ENCODE measurements around the gene SLC11A1.

SLC11A1 gene

DNA sequence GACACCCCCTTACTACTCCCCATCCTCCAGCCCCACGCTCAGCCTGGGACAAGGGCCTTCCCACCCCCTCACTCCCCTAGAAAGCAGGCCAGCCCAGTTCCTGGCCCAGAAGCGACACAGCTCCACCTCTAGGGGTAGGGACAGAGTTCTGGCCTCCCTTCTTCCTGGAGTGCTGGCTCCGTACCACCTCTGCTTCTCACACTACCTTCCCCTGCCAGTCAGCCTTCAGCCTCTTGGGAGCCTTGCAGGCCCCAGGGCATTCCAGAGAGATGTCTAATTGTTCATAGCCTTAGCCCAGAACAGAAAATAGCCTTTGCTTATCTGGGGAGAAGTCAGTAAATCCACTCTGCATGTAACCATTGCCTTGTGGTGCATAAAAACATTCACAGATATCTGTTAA is 38.5 kb upstream of the SLC11A1 start:
- TF ChIP-seq, protein P1, sequence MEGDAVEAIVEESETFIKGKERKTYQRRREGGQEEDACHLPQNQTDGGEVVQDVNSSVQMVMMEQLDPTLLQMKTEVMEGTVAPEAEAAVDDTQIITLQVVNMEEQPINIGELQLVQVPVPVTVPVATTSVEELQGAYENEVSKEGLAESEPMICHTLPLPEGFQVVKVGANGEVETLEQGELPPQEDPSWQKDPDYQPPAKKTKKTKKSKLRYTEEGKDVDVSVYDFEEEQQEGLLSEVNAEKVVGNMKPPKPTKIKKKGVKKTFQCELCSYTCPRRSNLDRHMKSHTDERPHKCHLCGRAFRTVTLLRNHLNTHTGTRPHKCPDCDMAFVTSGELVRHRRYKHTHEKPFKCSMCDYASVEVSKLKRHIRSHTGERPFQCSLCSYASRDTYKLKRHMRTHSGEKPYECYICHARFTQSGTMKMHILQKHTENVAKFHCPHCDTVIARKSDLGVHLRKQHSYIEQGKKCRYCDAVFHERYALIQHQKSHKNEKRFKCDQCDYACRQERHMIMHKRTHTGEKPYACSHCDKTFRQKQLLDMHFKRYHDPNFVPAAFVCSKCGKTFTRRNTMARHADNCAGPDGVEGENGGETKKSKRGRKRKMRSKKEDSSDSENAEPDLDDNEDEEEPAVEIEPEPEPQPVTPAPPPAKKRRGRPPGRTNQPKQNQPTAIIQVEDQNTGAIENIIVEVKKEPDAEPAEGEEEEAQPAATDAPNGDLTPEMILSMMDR (IDR thresholded peaks at IDR 0.05; ENCODE audit: insufficient read depth, low read depth, low read length, missing control alignments): no peak
- no peak overlapping the region for H3K4me3 ChIP-seq (ENCODE audit: low read depth, low read length)
- DNase-seq (ENCODE audit: low read depth): no peak

DNA sequence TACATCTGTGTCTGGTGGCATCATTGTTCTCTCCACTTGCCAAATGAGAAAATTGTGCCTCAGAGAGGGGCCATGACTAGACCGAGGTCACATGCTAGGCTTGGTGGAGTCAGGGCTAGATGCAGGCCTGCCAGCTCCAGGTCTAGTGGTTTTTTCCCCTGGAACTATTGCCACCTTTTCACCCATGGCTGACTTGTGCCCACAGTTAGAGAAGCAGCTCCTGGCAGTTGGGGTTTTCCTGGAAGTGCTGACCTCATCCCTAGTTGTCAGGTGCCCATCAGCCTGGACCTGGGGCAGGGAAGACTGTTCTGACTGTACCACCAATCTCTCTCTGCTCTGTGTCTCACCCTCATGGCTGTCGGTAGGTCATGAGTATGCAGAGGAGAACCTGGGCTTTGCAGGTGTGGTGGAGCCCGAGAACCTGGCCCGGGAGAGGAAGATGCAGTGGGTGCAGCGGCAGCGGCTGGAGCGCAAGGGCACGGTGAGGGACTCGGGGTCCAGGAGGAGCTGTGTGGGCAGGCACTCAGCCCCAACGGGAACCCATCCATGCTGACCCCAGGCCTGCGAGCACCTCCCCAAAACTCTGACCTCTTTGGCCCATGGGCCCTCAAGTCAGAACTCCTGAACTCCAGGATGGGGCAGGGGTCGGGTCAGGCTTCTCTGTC is 37.9 kb upstream of the SLC11A1 start:
- DNase-seq (ENCODE audit: low read depth): no peak
- TF ChIP-seq, protein P1 (IDR thresholded peaks at IDR 0.05; ENCODE audit: insufficient read depth, low read depth, low read length, missing control alignments): no peak
- H3K4me3 ChIP-seq (ENCODE audit: low read depth, low read length): no peak overlapping the region

DNA sequence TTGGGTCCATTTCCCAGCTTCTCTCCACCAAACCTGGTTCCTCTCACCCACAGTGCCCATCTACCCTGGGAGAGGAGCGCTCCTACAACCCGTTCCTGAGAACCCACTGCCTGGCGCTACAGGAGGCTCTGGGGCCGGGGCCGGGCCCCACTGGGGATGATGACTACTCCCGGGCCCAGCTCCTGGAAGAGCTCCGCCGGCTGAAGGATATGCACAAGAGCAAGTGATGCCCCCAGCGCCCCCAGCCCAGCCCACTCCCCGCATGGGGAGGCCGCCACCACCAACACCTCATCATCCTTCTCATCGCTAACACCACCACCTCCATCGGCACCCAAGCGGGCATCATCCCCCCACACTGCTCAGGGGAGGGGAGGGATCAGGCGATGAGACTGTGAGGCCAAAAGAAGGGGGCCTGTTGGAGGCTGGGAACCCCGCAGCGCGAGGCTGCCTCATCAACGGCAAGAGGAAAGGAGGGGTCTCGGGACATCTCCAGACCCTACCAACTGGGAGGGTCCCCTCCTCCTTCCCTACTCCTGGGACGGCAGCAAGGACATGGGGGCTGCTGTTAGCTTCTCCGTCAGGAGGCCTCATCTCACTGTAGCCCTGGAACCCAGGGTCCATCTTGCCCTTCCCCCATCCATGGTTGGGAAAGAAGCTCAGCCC is 37.2 kb upstream of the SLC11A1 start:
- DNase-seq (ENCODE audit: low read depth): no peak
- TF ChIP-seq, protein P1 (IDR thresholded peaks at IDR 0.05; ENCODE audit: insufficient read depth, low read depth, low read length, missing control alignments): no peak
- no peak overlapping the region for H3K4me3 ChIP-seq (ENCODE audit: low read depth, low read length)

DNA sequence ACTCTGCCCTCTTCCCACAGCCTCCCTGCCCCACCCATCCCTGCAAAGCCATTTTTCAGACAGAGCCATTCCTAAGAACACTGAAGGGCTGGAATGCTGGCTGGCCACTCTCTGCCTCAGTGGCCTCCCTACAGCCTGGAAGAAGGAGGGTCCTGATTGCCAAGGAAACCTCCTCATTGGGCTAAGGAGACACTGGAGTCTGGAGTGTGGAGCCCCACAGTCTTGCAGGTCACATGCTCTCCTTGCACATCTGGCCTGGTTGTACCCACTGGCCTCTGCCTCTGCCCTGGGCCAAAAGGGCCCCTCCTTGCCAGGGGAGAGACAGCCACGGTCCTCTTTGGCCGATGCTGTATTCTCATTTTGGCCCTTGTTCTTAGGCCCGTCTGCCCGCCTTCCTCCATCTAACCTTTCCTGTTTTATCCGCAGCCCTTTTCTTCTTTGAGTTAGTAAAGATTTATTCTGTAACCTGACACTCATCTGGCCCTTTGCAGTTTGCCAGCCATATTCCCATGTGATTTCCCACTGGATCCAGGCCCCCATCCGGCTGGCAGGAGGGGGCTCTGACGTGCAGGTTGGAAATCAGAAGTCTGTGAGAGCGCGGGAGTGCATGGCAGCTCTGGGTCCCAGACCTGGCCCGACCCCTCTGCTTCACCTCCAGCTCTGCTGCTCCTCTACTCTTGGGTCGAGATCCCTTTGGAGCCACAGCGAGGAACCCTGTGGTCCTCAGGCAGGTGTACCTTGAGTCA is 36.4 kb upstream of the SLC11A1 start:
- H3K4me3 ChIP-seq (ENCODE audit: low read depth, low read length): no peak overlapping the region
- TF ChIP-seq, protein P1 (IDR thresholded peaks at IDR 0.05; ENCODE audit: insufficient read depth, low read depth, low read length, missing control alignments): no peak
- DNase-seq (ENCODE audit: low read depth): no peak

DNA sequence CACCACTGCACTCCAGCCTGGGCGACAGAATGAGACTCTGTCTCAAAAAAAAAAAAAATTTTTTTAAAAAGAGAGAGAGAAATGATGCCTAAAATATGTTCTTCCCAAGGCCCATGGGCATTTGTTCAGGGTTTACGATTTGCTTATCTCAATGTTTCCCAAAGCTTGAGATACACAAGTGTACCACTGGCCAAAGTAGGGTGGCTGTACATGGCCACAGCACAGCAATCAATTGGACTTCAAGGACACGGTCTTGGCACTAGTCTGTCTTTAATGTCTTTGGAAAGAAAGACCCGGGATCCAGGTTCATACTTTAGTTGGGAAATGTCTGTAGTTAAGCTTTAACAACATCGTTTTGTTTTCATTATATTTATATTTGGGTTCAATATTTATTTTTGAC is 34.9 kb upstream of the SLC11A1 start:
- H3K4me3 ChIP-seq (ENCODE audit: low read depth, low read length): no peak overlapping the region
- TF ChIP-seq, protein P1 (IDR thresholded peaks at IDR 0.05; ENCODE audit: insufficient read depth, low read depth, low read length, missing control alignments): no peak
- DNase-seq (ENCODE audit: low read depth): no peak

DNA sequence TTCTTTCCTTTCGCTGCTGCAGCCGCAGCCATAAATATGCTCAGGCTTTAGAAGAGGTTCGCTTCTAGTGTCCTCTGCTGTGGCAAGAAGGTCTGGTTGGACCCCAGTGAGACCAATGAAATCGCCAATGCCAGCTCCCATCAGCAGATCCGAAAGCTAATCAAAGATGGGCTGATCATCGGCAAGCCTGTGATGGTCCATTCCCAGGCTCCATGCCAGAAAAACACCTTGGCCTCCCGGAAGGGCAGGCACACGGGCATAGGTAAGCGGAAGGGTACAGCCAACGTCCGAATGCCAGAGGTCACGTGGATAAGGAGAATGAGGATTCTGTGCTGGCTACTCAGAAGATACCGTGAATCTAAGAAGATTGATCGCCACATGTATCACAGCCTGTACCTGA is 28.0 kb upstream of the SLC11A1 start:
- TF ChIP-seq, protein P1 (IDR thresholded peaks at IDR 0.05; ENCODE audit: insufficient read depth, low read depth, low read length, missing control alignments): no peak
- no peak for DNase-seq (ENCODE audit: low read depth)
- no peak overlapping the region for H3K4me3 ChIP-seq (ENCODE audit: low read depth, low read length)
